ENCODE data around the gene FSIP1.

The FSIP1 gene

GRCh38 chr15:39730552-39730951 lies 52.1 kb downstream of the FSIP1 start:
- no peak overlapping the region for H3K27ac ChIP-seq
- H3K4me3 ChIP-seq = no peak overlapping the region

GRCh38 chr15:39729500-39729899 lies 53.1 kb downstream of the FSIP1 start:
- no peak overlapping the region for H3K27ac ChIP-seq
- H3K4me3 ChIP-seq = no peak overlapping the region

GRCh38 chr15:39728845-39729244 lies 53.8 kb downstream of the FSIP1 start:
- Histone ChIP-seq H3K27ac (no peak overlapping the region), H3K4me3 (no peak overlapping the region)

GRCh38 chr15:39721893-39722292 lies 60.7 kb downstream of the FSIP1 start:
- no peak overlapping the region for H3K4me3 ChIP-seq
- H3K27ac ChIP-seq = no peak overlapping the region

- H3K27ac ChIP-seq = peak overlapping the region in 7 of 21 experiments; percentile 6 to 29 (median 11)
- no peak overlapping the region for H3K4me3 ChIP-seq
Measured at GRCh38 chr15:39720621-39721611, 61.7 kb downstream of the FSIP1 start.

- Histone ChIP-seq H3K4me3 (no peak overlapping the region), H3K27ac (peak overlapping the region in 3 of 21 experiments; percentile 2 to 29 (median 10))
Measured at GRCh38 chr15:39720081-39720480, 62.6 kb downstream of the FSIP1 start.

GRCh38 chr15:39719109-39719508 lies 63.5 kb downstream of the FSIP1 start:
- Histone ChIP-seq H3K27ac (no peak overlapping the region), H3K4me3 (no peak overlapping the region)

- H3K27ac ChIP-seq = no peak overlapping the region
- H3K4me3 ChIP-seq = no peak overlapping the region
Measured at GRCh38 chr15:39717134-39717533, 65.5 kb downstream of the FSIP1 start.

- no peak overlapping the region for H3K4me3 ChIP-seq
- H3K27ac ChIP-seq = no peak overlapping the region
Measured at GRCh38 chr15:39714251-39714650, 68.4 kb downstream of the FSIP1 start.

- Histone ChIP-seq H3K4me3 (no peak overlapping the region), H3K27ac (no peak overlapping the region)
Measured at GRCh38 chr15:39713846-39714245, 68.8 kb downstream of the FSIP1 start.

- H3K4me3 ChIP-seq = no peak overlapping the region
- H3K27ac ChIP-seq = no peak overlapping the region
Measured at GRCh38 chr15:39710681-39711080, 72.0 kb downstream of the FSIP1 start.

- H3K27ac ChIP-seq = no peak overlapping the region
- no peak overlapping the region for H3K4me3 ChIP-seq
Measured at GRCh38 chr15:39709941-39710340, 72.7 kb downstream of the FSIP1 start.

- Histone ChIP-seq H3K27ac (no peak overlapping the region), H3K4me3 (no peak overlapping the region)
Measured at GRCh38 chr15:39706206-39706605, 76.4 kb downstream of the FSIP1 start.

- H3K27ac ChIP-seq = no peak overlapping the region
- H3K4me3 ChIP-seq = no peak overlapping the region
Measured at GRCh38 chr15:39704689-39705088, 78.0 kb downstream of the FSIP1 start.

- Histone ChIP-seq H3K27ac (no peak overlapping the region), H3K4me3 (no peak overlapping the region)
Measured at GRCh38 chr15:39704235-39704634, 78.4 kb downstream of the FSIP1 start.

- H3K27ac ChIP-seq = no peak overlapping the region
- H3K4me3 ChIP-seq = no peak overlapping the region
Measured at GRCh38 chr15:39701988-39702387, 80.7 kb downstream of the FSIP1 start.

GRCh38 chr15:39700375-39700700 lies 82.3 kb downstream of the FSIP1 start:
- H3K4me3 ChIP-seq = no peak overlapping the region
- H3K27ac ChIP-seq = peak overlapping the region in 3 of 21 experiments; percentile 1 to 37 (median 7)

- Histone ChIP-seq H3K4me3 (no peak overlapping the region), H3K27ac (peak overlapping the region in 4 of 21 experiments; percentile 1 to 45 (median 22))
Measured at GRCh38 chr15:39699516-39700374, 82.9 kb downstream of the FSIP1 start.

GRCh38 chr15:39698444-39699390 lies 83.9 kb downstream of the FSIP1 start:
- H3K27ac ChIP-seq = no peak overlapping the region
- no peak overlapping the region for H3K4me3 ChIP-seq

GRCh38 chr15:39697509-39697908 lies 85.1 kb downstream of the FSIP1 start:
- H3K4me3 ChIP-seq = no peak overlapping the region

More at GRCh38 chr15:39697509-39697908, 85.1 kb downstream of the FSIP1 start:
- H3K27ac ChIP-seq = no peak overlapping the region
